NOMO-1 treated with dmso at 0.1 percent for 144 hours (cell line): Measurements from ENCODE around the gene ST3GAL5.

Experiments
- DNase-seq: peaks from one replicate; lab custom pipeline; 2025; ENCODE audit not compliant: unreplicated experiment; lab: John Stamatoyannopoulos, UW

ST3GAL5 gene

DNA sequence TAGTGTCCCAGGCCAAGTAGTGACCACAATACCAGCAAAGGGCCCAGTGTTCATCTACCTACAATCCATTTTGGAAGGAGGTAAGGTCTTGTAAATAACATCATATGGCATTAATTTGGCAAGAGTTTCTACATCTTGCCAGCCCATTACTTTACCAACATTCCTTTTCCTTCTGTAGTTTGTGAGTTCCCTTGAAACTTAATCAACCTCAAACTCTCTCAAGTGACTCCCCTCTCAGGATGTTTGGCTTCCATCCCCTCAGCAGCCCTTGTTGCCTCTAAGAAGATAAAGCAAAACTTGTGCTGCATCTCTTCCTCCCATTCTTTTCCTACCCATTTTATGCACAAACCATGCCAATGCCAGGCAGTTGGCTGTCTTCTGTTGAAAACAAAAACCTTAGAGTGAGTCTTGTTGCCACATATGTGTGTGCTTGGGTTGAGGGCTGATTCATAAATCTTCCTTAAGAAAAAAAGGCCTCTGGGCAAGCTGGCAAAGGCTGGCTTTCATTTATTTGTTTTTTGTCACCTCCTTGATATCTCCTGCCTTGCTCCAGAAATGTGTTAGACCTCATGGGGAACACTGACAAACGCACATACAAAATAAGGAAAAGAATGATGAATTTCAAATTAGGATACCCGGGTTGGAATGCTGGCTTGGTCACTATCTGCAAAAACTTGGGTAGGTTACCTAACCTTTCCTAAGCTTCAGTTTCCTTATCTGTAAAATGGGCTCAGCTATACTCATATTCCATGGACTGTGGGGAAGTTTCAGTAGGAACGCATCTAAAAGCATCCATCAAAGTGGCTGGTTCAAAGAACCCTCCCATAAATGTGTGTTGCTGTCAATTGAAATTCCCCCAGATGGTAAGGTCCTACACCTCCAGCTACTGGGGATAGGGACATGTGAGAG is 29.4 kb upstream of the ST3GAL5 start:
- DNase-seq, result no peak

DNA sequence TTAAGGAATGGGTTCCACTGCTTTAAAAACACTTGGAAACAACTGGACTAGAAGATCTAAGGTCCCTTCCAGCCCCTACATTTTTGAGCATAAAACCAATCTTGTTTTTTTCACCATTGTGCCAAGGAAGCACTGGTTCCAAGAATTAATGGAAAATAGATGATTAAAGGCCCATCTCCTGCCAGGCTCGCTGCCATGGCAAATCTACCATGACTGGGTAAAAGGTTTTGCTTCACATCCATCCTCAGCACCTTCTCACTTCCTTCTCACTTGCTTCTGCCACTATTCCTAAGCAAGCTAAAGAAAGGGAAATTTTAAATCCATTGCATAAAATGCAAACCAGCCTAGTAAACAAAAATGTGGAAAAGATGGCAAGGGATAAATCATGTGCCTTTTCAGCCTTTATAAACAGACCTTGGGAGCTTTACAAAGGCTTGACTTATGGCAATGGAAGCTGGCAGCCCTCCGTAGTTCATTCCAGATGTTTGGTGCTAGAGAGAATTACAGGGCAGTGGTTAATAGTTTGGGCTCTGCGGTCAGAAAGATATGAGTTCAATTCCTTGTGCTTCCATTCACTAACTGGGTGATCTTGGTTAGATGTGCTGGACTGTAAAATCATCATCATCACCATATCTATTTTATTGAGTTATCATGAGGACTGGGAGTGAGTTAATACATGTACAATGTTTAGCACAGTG is 27.0 kb upstream of the ST3GAL5 start:
- no peak for DNase-seq

- no peak for DNase-seq
Observed at GRCh38 chr2:85914922-85915321, 26.1 kb upstream of the ST3GAL5 start.

- DNase-seq, result no peak
Observed at GRCh38 chr2:85913884-85914881, 25.4 kb upstream of the ST3GAL5 start.

- no peak for DNase-seq
Observed at GRCh38 chr2:85911814-85912692, 23.3 kb upstream of the ST3GAL5 start.

GRCh38 chr2:85911097-85911496 is 22.3 kb upstream of the ST3GAL5 start:
- no peak for DNase-seq

- DNase-seq, result no peak
Observed at GRCh38 chr2:85909005-85909404, 20.2 kb upstream of the ST3GAL5 start.

GRCh38 chr2:85908506-85908905 is 19.7 kb upstream of the ST3GAL5 start:
- DNase-seq, result no peak

GRCh38 chr2:85907671-85908157 is 18.9 kb upstream of the ST3GAL5 start:
- DNase-seq, result no peak

DNA sequence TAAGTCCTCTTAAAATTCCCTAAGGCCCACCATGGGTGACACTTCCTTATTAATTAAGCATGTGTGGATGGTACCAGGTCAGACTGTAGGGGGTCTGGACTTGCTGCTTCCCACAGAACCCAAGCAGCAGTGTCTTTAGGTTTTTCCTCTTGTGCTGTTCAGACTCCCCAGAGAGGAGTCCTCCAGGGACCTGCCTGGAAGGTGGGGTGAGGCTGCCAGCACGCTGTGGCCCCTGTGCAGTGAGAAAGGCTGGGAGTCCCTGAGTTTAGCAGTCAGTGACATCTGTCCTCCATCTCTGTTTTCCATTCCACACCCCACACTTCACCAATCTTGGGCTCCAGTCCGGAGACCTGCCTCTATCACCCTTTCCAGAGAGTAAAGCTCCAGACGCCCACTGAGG is 18.0 kb upstream of the ST3GAL5 start:
- DNase-seq, result no peak

DNA sequence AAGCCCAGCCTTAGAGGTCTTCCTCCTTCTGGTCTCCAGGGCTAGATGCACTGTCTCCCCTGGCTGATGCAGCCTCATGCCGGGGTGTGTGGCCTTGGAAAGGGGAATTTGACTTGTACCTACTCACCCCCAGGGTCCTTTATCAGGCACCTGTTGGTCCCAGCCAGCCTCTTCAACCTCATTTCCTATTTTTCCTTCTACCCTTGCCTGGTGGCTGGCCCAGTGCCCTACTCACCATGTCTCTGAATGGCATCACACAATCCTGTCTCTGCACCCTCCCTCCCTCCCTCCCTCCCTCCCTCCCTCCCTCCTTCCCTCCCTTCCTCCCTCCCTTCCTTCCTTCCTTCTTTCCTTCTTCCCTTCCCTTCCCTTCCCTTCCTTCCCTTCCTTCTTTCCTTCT is 17.1 kb upstream of the ST3GAL5 start:
- no peak for DNase-seq

GRCh38 chr2:85905187-85905666 is 16.4 kb upstream of the ST3GAL5 start:
- no peak for DNase-seq

DNA sequence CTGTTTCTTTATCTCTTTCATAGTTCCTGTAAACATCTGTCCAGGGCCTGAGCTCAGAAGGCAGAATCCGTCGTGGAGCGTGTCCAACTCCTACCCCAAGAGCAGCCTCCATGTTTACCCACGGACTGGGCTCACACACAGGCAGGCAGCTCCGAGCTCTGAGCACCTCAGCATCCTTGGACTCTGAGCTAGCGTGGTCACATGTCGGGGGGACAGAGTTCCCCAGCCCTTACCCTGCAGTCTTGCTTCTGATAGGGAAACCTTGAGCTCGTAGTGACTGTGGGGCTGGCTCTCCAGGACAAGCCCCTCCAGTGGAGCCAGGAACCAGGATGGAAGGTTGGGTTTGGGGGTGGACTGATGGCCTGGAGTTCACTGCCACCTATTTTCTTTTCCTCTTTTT is 15.1 kb upstream of the ST3GAL5 start:
- no peak for DNase-seq

DNA sequence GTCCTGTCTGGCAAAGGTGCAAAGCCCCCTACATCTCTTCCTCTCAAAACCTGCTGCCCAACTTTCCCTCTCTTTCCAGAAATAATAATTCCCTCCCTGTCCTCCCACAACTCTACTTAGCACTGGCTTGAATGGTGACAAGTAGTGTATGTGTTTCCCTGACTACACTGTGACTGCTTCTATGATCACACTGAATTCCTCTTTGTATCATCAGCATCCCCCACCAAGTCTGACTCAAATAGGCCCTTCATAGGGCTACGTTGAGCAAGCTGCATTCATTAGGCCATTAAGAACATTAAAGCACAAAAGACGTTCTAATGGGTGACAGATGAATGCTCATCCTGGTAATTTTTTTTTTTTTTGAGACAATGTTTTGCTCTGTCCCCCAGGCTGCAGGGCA is 13.7 kb upstream of the ST3GAL5 start:
- DNase-seq, result no peak

DNA sequence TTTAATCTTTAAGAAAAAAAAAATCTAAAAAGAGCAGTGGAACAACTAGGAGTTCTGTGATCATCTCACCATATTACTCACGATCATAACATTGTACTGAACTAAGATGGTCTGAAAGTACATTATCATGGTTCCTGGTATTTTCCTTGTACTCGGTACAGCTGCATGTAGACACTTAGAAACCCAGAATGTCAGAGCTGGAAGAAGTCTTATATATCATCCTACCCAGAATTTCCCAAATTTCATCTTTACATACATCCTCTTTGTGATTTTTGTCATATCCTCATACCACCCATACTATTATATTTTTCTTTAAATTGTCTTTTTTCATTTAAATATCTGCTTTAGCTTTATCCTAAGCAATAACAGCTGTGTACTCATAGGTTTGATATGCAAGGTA is 12.4 kb upstream of the ST3GAL5 start:
- no peak for DNase-seq

DNA sequence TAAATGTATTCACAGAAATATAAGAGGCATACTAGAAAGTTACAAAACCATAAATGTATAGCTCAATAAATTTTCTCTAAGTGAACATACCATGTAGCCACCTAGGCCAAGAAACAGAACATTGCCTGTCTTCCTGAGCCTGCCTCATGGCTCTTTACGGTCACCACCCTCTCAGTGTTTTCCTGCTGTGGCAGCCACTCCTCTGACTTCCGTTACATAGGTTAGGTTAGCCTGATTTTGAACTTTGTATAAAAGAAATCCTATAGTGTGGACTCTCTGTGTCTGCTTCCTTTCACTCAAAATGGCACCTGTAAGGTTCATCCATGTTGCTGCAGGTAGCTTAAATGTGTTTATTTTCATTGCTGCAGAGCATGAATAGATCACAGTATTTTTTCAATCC is 11.6 kb upstream of the ST3GAL5 start:
- no peak for DNase-seq

DNA sequence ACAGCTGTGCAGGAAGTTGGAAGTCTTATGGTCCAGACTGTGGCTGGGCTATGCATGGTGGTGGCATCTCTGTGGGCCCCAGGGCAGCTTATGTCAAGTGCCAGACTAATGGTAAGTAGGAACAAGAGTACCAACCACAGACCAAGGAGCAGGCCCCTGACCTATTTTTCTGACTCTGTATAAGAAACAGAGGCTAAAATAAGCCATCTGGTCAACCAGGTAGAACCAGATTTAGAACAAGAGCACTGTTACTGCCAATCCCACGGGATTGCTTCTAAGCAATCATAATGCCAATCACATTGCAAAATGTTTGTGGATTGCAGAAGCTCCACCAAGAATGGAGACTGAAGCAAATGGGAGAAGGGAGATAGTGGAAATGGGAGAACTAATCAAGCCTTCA is 11.1 kb upstream of the ST3GAL5 start:
- no peak for DNase-seq

DNA sequence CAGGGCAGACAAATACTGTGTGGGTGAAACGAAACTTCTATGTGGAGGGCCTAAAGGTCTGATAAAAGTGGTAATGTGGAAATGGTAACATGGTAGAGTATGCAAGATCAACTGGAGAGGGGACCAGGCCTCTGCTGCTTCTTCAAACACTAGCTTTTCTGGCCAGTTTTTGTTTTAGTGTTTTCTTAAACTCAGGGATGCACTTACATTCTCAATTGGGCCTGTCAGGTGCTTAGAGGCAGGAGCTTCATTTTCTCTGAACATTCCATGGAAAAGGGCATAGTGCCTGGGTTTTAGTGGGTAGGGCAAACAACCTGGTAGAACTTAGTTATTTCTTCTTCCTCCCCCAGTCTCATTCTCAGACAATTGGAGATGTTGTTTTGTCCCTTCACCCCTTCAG is 10.5 kb upstream of the ST3GAL5 start:
- DNase-seq, result no peak

GRCh38 chr2:85898881-85899280 is 10.1 kb upstream of the ST3GAL5 start:
- no peak for DNase-seq
